Activated CD4-positive, alpha-beta T cell treated with anti-CD3 and anti-CD28 coated beads, Interleukin-2, amount 10 ng/mL, durations not matched to agents 24 days and 14 days (primary cell): ENCODE measurements around the gene WDR41. TPM values are rescaled to one million over a fixed set of nuclear protein-coding genes. Genes with fewer than 3 reads are reported as not detected.
A peak's percentile ranks its signal among the peaks of the same experiment; 100 is the strongest.
"Not testable (repeated sequence)": the region's sequence is repeated elsewhere in the genome, so short reads cannot be mapped to it uniquely, and the experiment has no call there.

Source experiments
- DNase-seq: peaks from one replicate; pipeline ENCODE4 v3.0.0; 2022
- H3K27ac Mint-ChIP-seq: one replicate; pipeline ENCODE4 v1.8.0; 2022; ENCODE audit warnings: mild to moderate bottlenecking, mixed read lengths
- H3K27me3 Mint-ChIP-seq: one replicate; pipeline ENCODE4 v1.8.0; 2022; ENCODE audit warnings: mixed read lengths
- H3K36me3 Mint-ChIP-seq: one replicate; pipeline ENCODE4 v1.8.0; 2022; ENCODE audit warnings: low read depth, mild to moderate bottlenecking, mixed read lengths
- H3K4me1 Mint-ChIP-seq: one replicate; pipeline ENCODE4 v1.8.0; 2021; ENCODE audit warnings: mixed read lengths
- H3K4me3 Mint-ChIP-seq: one replicate; pipeline ENCODE4 v1.8.0; 2022; ENCODE audit warnings: mild to moderate bottlenecking, moderate library complexity, mixed read lengths
- H3K9me3 Mint-ChIP-seq: one replicate; pipeline ENCODE4 v1.8.0; 2021; ENCODE audit warnings: mixed read lengths
- intact Hi-C: fragments of 100-400 bp; cut with micrococcal nuclease; formaldehyde crosslinking; loops from one replicate; pipeline ENCODE4 v1.15.1; 2023
- total RNA-seq: library from RNA; stranded (reverse); gene quantifications from 2 replicates; pipeline ENCODE4 v1.2.3, GENCODE V29; 2022

WDR41 gene
- 30.9 and 32.6 TPM in 2 replicates for total RNA-seq

- intact Hi-C loops: loop anchor here (1.0 to 10.0 kb wide), 8 partner anchors 113 to 803 kb away; partner anchors contain the start of genes AGGF1, AP3B1 and TBCA
- Mint-ChIP-seq H3K27me3 (peaks cover 16% of the 10 kb centered on the region), H3K27ac (peak within 1 kb of the TSS; percentile 92), H3K4me3 (peak within 1 kb of the TSS; percentile 83), H3K9me3 (no peaks in the 10 kb centered on the region), H3K36me3 (peaks cover 8% of the 10 kb centered on the region), H3K4me1 (peaks cover 23% of the 10 kb centered on the region)
- peak; percentile 96 for DNase-seq
Observed at GRCh38 chr5:77491783-77492652, at the start of gene WDR41. Gene WDR41, minus strand, starts transcription at chr5:77492316. Its CDS starts 96 bp downstream, at chr5:77492220.

DNA sequence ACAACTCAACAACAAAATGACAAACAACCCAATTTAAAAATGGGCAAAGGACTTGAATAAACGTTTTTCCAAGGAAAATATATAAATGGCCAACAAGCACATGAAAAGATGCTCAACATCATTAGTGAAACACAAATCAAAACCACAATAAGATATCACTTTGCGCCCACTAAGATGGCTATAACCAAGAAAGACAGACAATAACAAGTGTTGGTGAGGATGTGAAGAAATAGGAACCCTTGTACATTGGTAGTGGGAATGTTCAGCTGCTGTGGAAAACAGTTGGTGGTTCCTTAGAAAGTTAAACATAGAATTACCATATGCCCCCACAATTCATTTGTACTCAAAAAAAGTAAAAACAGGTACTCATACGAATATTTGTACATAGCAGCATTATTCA lies 39.2 kb upstream of the WDR41 start:
- H3K4me1 Mint-ChIP-seq: no peaks in the 10 kb centered on the region
- H3K27ac Mint-ChIP-seq: no peak overlapping the region
- DNase-seq: no peak
- no peaks in the 10 kb centered on the region for H3K9me3 Mint-ChIP-seq
- no peaks in the 10 kb centered on the region for H3K36me3 Mint-ChIP-seq
- H3K27me3 Mint-ChIP-seq: peaks cover 48% of the 10 kb centered on the region
- no peak overlapping the region for H3K4me3 Mint-ChIP-seq
- intact Hi-C loops: no loop called here

DNA sequence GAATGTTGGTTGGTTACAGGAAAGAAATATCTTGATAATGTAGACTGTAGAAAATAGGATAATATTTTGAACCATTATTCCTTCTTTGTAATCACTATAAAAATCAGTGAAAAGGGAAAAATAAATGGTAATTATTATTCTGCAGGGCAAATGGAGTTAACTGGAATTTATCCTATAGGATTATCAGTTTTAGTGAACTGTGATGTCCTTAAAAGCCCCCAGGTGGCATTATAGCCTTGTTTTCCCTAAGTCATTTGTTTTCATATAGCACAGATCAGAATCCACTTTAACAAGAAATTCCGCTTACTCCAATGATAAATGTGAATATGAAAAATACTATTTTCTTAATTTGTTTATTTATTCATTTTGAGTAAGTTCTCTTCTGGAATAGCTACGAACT lies 26.2 kb upstream of the WDR41 start:
- Mint-ChIP-seq H3K27ac (no peak overlapping the region), H3K4me1 (no peaks in the 10 kb centered on the region), H3K9me3 (no peaks in the 10 kb centered on the region), H3K4me3 (no peak overlapping the region), H3K36me3 (no peaks in the 10 kb centered on the region), H3K27me3 (peaks cover 14% of the 10 kb centered on the region)
- intact Hi-C loops: no loop called here
- DNase-seq: no peak

DNA sequence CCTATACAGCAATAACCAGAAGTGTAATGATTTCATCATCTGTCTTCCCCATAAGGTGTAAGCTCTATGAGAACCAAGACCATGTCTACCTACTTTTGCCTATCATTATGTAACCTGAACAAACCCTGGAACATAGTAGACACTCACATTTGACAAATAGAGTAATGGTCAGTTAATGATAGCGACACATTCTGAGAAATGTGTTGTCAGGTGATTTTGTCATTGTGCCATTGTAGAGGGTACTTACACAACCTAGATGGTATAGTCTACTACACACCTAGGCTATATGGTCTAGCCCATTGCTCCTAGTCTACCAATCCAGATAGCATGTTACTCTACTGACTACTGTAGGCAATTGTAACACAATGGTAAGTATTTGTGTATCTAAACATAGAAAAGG lies 22.3 kb upstream of the WDR41 start:
- H3K9me3 Mint-ChIP-seq: peaks cover 9% of the 10 kb centered on the region
- no peak overlapping the region for H3K27ac Mint-ChIP-seq
- intact Hi-C loops: no loop called here
- no peaks in the 10 kb centered on the region for H3K36me3 Mint-ChIP-seq
- H3K4me3 Mint-ChIP-seq: no peak overlapping the region
- DNase-seq: no peak
- no peaks in the 10 kb centered on the region for H3K4me1 Mint-ChIP-seq
- peaks cover 12% of the 10 kb centered on the region for H3K27me3 Mint-ChIP-seq

GRCh38 chr5:77513321-77513720 lies 21.2 kb upstream of the WDR41 start:
- DNase-seq: no peak
- intact Hi-C loops: no loop called here
- no peak overlapping the region for H3K4me3 Mint-ChIP-seq
- H3K4me1 Mint-ChIP-seq: no peaks in the 10 kb centered on the region
- H3K36me3 Mint-ChIP-seq: no peaks in the 10 kb centered on the region
- no peak overlapping the region for H3K27ac Mint-ChIP-seq
- peaks cover 9% of the 10 kb centered on the region for H3K9me3 Mint-ChIP-seq
- H3K27me3 Mint-ChIP-seq: peaks cover 14% of the 10 kb centered on the region

- intact Hi-C loops: not testable (repeated sequence)
- H3K9me3 Mint-ChIP-seq: peaks cover 16% of the 10 kb centered on the region
- H3K27me3 Mint-ChIP-seq: peaks cover 39% of the 10 kb centered on the region
Observed at GRCh38 chr5:77501132-77501531, 9.0 kb upstream of the WDR41 start.

DNA sequence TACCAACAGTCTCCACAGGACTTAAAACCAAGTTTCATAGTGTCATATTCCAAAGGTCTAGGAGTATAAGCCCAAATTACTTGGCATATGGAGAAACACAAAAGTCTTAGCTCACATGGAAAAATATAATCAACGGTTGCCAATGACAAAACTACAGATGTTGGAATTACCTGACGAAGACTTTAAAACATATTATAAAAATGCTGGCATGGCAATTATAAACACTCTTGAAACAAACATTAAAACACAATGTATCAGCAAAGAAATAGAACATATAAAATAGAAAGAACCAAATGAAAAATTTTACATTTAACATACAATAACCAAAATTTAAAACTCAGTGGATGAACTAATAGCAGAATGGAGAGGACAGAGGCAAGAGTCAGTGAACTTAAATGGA lies 7.9 kb upstream of the WDR41 start:
- Mint-ChIP-seq H3K36me3 (no peaks in the 10 kb centered on the region), H3K9me3 (peaks cover 14% of the 10 kb centered on the region), H3K27ac (no peak overlapping the region), H3K4me1 (peaks cover 6% of the 10 kb centered on the region), H3K4me3 (no peak overlapping the region), H3K27me3 (peaks cover 40% of the 10 kb centered on the region)
- no peak for DNase-seq
- intact Hi-C loops: loop anchor here (10.0 kb wide), 1 partner anchor 795 kb away; the partner anchor contains the start of gene AP3B1

More at GRCh38 chr5:77501132-77501531, 9.0 kb upstream of the WDR41 start:
- not testable (repeated sequence) for H3K36me3 Mint-ChIP-seq, H3K4me1 Mint-ChIP-seq, H3K4me3 Mint-ChIP-seq, DNase-seq, H3K27ac Mint-ChIP-seq

DNA sequence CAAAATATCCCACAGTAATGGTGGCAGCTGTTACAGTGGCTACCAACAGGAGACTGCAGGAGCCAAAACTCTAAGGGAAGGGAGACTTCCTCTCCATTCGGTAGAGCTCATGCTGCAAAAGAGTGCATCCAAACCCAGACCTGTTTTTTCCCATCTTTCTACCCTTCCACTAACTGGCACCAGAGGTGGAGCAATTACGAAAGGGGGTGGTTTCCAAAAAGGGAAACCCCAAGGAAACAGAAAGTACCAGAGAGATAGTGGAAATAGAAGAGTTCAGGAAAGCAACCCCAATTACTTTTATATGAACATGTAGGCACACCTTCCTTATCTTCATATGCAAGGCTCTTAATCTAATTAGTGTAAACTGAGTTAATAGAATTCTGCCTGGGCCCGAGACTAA lies 7.3 kb upstream of the WDR41 start:
- Mint-ChIP-seq H3K9me3 (peaks cover 14% of the 10 kb centered on the region), H3K27me3 (peaks cover 44% of the 10 kb centered on the region), H3K4me1 (peaks cover 11% of the 10 kb centered on the region), H3K36me3 (no peaks in the 10 kb centered on the region), H3K4me3 (no peak overlapping the region), H3K27ac (no peak overlapping the region)
- no peak for DNase-seq
- intact Hi-C loops: loop anchor here (10.0 kb wide), 1 partner anchor 795 kb away; the partner anchor contains the start of gene AP3B1

GRCh38 chr5:77498952-77499351 lies 6.8 kb upstream of the WDR41 start:
- peaks cover 14% of the 10 kb centered on the region for H3K9me3 Mint-ChIP-seq
- peaks cover 11% of the 10 kb centered on the region for H3K4me1 Mint-ChIP-seq
- peaks cover 44% of the 10 kb centered on the region for H3K27me3 Mint-ChIP-seq
- no peak overlapping the region for H3K27ac Mint-ChIP-seq
- no peaks in the 10 kb centered on the region for H3K36me3 Mint-ChIP-seq
- H3K4me3 Mint-ChIP-seq: no peak overlapping the region
- no peak for DNase-seq
- intact Hi-C loops: loop anchor here (10.0 kb wide), 1 partner anchor 796 kb away; the partner anchor contains the start of gene AP3B1

- DNase-seq: no peak
- Mint-ChIP-seq H3K36me3 (no peaks in the 10 kb centered on the region), H3K4me3 (peak overlapping the region; percentile 6), H3K27ac (no peak overlapping the region), H3K4me1 (peaks cover 23% of the 10 kb centered on the region), H3K9me3 (no peaks in the 10 kb centered on the region), H3K27me3 (peaks cover 26% of the 10 kb centered on the region)
- intact Hi-C loops: loop anchor here (5.0 to 10.0 kb wide), 5 partner anchors 168 to 800 kb away; partner anchors contain the start of genes AP3B1 and TBCA
Observed at GRCh38 chr5:77494935-77495334, 2.8 kb upstream of the WDR41 start.

DNA sequence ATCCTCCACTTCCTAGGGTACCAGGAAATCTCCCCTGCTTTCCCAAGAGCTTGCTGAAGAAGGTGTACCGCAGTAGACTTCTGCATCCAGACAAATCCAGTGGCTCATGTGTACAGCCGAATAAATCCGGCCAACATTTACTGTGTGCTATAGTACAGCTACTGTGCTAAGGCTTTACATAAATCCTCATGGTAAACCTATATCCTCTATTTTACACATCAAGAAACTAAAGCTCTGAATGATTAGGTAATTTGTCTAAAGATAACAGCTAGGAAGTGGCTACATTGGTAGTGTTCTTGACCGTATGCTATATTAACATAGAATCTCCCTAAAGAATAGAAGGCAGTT lies 511 bp upstream of the WDR41 start:
- peaks cover 21% of the 10 kb centered on the region for H3K27me3 Mint-ChIP-seq
- intact Hi-C loops: loop anchor here (1.0 to 10.0 kb wide), 8 partner anchors 113 to 802 kb away; partner anchors contain the start of genes AGGF1, AP3B1 and TBCA
- H3K9me3 Mint-ChIP-seq: no peaks in the 10 kb centered on the region
- peak overlapping the region; percentile 83 for H3K4me3 Mint-ChIP-seq
- DNase-seq: no peak
- H3K36me3 Mint-ChIP-seq: peaks cover 5% of the 10 kb centered on the region
- peak overlapping the region; percentile 86 for H3K27ac Mint-ChIP-seq
- H3K4me1 Mint-ChIP-seq: peaks cover 23% of the 10 kb centered on the region

DNA sequence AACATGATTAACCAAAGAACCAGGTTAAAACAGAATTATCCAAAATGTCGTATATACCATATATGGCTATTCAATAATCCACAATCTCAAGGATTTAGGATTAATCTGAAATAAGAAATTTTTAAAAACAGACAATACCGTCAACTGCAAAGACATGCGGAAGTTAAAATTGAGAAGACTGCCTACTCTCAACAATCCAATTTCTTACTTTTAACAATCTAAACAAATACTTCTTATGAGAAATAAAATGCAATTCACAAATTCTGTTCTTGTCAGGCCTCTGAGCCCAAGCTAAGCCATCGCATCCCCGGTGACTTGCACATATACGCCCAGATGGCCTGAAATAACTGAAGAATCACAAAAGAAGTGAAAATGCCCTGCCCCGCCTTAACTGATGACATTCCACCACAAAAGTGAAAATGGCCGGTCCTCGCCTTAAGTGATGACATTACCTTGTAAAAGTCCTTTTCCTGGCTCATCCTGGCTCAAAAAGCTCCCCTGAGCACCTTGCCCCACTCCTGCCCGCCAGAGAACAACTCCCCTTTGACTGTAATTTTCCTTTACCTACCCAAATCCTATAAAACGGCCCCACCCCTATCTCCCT lies 1.3 kb downstream of the WDR41 start:
- H3K4me1 Mint-ChIP-seq: peaks cover 23% of the 10 kb centered on the region
- intact Hi-C loops: loop anchor here (5.0 to 10.0 kb wide), 5 partner anchors 164 to 804 kb away; partner anchors contain the start of genes AP3B1 and TBCA
- not testable (repeated sequence) for H3K36me3 Mint-ChIP-seq, H3K9me3 Mint-ChIP-seq, H3K27me3 Mint-ChIP-seq
- DNase-seq: peak; percentile 69
- H3K27ac Mint-ChIP-seq: peak overlapping the region; percentile 84
- H3K4me3 Mint-ChIP-seq: peak overlapping the region; percentile 83

DNA sequence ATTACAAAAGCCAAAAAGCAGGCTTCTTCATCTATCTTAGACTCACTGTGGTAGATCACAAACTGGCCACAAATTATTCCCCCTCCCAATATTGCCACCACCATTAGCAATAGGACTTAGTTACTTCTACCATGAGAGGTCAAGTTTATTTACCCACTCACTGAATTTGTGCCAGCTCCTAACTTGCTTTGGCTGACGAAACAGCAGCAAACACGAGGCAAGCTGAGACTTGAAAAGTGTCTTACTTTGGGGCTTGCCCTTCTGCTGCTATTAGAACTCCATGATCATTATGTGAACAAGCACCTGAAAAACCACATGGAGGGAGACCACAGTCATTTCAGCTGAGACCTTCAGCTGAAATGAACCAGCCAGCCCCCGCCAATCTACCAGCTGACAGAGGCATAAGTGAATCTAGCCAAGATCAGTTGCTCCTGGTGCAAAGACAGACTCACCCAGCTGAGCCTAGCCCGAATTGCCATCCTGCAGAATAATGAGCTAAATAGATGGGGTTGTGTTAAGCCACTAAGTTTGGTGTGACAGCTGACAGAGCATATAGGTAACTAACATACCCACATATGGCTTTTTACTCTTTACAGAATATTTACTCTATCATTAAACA lies 5.7 kb downstream of the WDR41 start:
- H3K9me3 Mint-ChIP-seq: no peaks in the 10 kb centered on the region
- intact Hi-C loops: no loop called here
- H3K27me3 Mint-ChIP-seq: no peaks in the 10 kb centered on the region
- H3K4me1 Mint-ChIP-seq: peaks cover 9% of the 10 kb centered on the region
- H3K4me3 Mint-ChIP-seq: no peak overlapping the region
- H3K36me3 Mint-ChIP-seq: peaks cover 37% of the 10 kb centered on the region
- no peak overlapping the region for H3K27ac Mint-ChIP-seq
- no peak for DNase-seq

DNA sequence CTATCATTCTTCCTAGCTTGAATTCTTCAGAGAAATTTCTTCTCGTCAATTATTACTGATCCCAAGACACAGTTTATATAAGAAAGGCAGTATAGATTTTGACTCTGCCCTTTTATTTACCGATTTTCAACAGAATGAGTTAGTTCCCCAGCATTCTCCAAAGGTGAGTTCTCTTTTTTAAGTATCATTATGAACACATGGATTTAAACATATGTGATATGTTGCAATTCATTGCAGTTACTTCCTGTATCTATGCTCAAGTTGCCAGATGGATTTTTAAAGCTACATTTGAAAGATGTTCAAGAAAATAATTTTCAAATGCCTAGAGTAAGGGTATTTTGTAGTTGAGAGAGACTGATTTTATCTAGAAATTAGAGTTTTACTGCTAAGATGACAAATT lies 8.4 kb downstream of the WDR41 start:
- Mint-ChIP-seq H3K27ac (no peak overlapping the region), H3K36me3 (peaks cover 39% of the 10 kb centered on the region)

More for the DNA sequence above, 8.4 kb downstream of the WDR41 start:
- H3K4me1 Mint-ChIP-seq: no peaks in the 10 kb centered on the region
- H3K4me3 Mint-ChIP-seq: no peak overlapping the region
- intact Hi-C loops: no loop called here
- H3K9me3 Mint-ChIP-seq: no peaks in the 10 kb centered on the region
- no peaks in the 10 kb centered on the region for H3K27me3 Mint-ChIP-seq
- no peak for DNase-seq
